ENCODE results near the gene NECAB3. TPM values are rescaled to one million over a fixed set of nuclear protein-coding genes. Genes with fewer than 3 reads are reported as not detected.

Gene NECAB3
- total and polyA plus RNA-seq, 2 donors (not counting 1 experiment from before 2014, with no cell fraction given), result 8.5 to 11.8 TPM

- Histone ChIP-seq H3K27ac (ENCODE audit: low read length in 2 of 2) (no peak overlapping the region), H3K9me3 (ENCODE audit: control extremely low read depth in 1 of 3, control insufficient read depth in 2 of 3, insufficient read depth in 1 of 3, low read length in 2 of 3) (no peaks in the 10 kb centered on the region), H3K27me3 (replicated peaks in 1 of 4; ENCODE audit: control extremely low read depth in 1 of 4, control insufficient read depth in 3 of 4, insufficient read depth in 4 of 4, low read length in 3 of 4) (no peaks in the 10 kb centered on the region), H4K20me1 (ENCODE audit: control insufficient read depth, insufficient read depth, low read length, poor library complexity, severe bottlenecking) (no peaks in the 10 kb centered on the region), H3K36me3 (replicated peaks in 1 of 2; ENCODE audit: control extremely low read depth in 1 of 2, control insufficient read depth in 1 of 2, extremely low read depth in 1 of 2, insufficient read depth in 2 of 2, low read length in 1 of 2) (no peaks in the 10 kb centered on the region), H3K9ac (ENCODE audit: low read length) (no peak overlapping the region), H3K4me3 (ENCODE audit: control extremely low read depth in 1 of 5, extremely low read depth in 1 of 5, insufficient read depth in 1 of 5, low read depth in 2 of 5, low read length in 4 of 5) (no peak overlapping the region), H3K4me1 (ENCODE audit: control insufficient read depth in 2 of 2, insufficient read depth in 2 of 2, low read length in 2 of 2) (peaks cover 31 to 36% of the 10 kb centered on the region in 2 donors), H2AFZ (ENCODE audit: insufficient read depth, low read depth, low read length, poor library complexity, severe bottlenecking) (peak overlapping the region; percentile 84), H3K4me2 (replicated peaks; ENCODE audit: low read depth, low read length, poor library complexity, severe bottlenecking) (peak overlapping the region; percentile 95), H3K79me2 (ENCODE audit: control insufficient read depth, insufficient read depth, low read length) (peaks cover 3% of the 10 kb centered on the region)
- ChIA-PET CTCF (interaction anchor here (0.9 kb wide), 1 partner anchor 9 kb away, joined by 3 read pairs; the partner anchor contains the start of gene ACTL10), POLR2A (interaction anchor here (0.6 to 1.0 kb wide), 5 partner anchors 10 to 211 kb away, joined by 3 to 5 read pairs (median 4); no protein-coding TSS in a partner anchor)
- no peak for TF ChIP-seq EZH2 (IDR thresholded peaks at IDR 0.05; ENCODE audit: borderline replicate concordance, insufficient read depth, low read depth, low read length, poor library complexity, severe bottlenecking)
- Mint-ChIP-seq H3K27me3 (no peaks in the 10 kb centered on the region), H3K4me1 (peaks cover 36% of the 10 kb centered on the region), H3K9me3 (ENCODE audit: insufficient read depth) (no peaks in the 10 kb centered on the region), H3K27ac (peak overlapping the region; percentile 32), H3K4me3 (peak overlapping the region; percentile 76)
- intact Hi-C loops (cut with micrococcal nuclease), result loop anchor here (2.0 kb wide), 2 partner anchors 45 to 55 kb away; partner anchors contain the start of genes PXMP4 and ZNF341
- ATAC-seq (ENCODE audit: low read depth) (no peak), DNase-seq (no peak)
- 82% methylated on average over 8 of the region's 16 CpGs for WGBS (ENCODE audit: insufficient coverage)
Observed at GRCh38 chr20:33675136-33675959, 1.1 kb upstream of the NECAB3 start.

- Histone ChIP-seq H3K27ac (ENCODE audit: low read length in 2 of 2) (no peak overlapping the region), H3K9me3 (ENCODE audit: control extremely low read depth in 1 of 3, control insufficient read depth in 2 of 3, insufficient read depth in 1 of 3, low read length in 2 of 3) (no peaks in the 10 kb centered on the region), H4K20me1 (ENCODE audit: control insufficient read depth, insufficient read depth, low read length, poor library complexity, severe bottlenecking) (no peaks in the 10 kb centered on the region), H3K4me2 (replicated peaks; ENCODE audit: low read depth, low read length, poor library complexity, severe bottlenecking) (peak overlapping the region; percentile 95), H3K4me1 (ENCODE audit: control insufficient read depth in 2 of 2, insufficient read depth in 2 of 2, low read length in 2 of 2) (peaks cover 14 to 23% of the 10 kb centered on the region in 2 donors), H3K79me2 (ENCODE audit: control insufficient read depth, insufficient read depth, low read length) (peaks cover 3% of the 10 kb centered on the region), H3K4me3 (ENCODE audit: control extremely low read depth in 1 of 5, extremely low read depth in 1 of 5, insufficient read depth in 1 of 5, low read depth in 2 of 5, low read length in 4 of 5) (peak overlapping the region; percentile 28 to 66 (median 51)), H3K36me3 (replicated peaks in 1 of 2; ENCODE audit: control extremely low read depth in 1 of 2, control insufficient read depth in 1 of 2, extremely low read depth in 1 of 2, insufficient read depth in 2 of 2, low read length in 1 of 2) (no peaks in the 10 kb centered on the region), H3K27me3 (replicated peaks in 1 of 4; ENCODE audit: control extremely low read depth in 1 of 4, control insufficient read depth in 3 of 4, insufficient read depth in 4 of 4, low read length in 3 of 4) (no peaks in the 10 kb centered on the region), H3K9ac (ENCODE audit: low read length) (peak overlapping the region; percentile 65), H2AFZ (ENCODE audit: insufficient read depth, low read depth, low read length, poor library complexity, severe bottlenecking) (peak overlapping the region; percentile 84)
- Mint-ChIP-seq H3K4me1 (peaks cover 21% of the 10 kb centered on the region), H3K4me3 (peak overlapping the region; percentile 84), H3K9me3 (ENCODE audit: insufficient read depth) (no peaks in the 10 kb centered on the region), H3K27ac (peak overlapping the region; percentile 57), H3K27me3 (no peaks in the 10 kb centered on the region)
- intact Hi-C loops (cut with micrococcal nuclease), result loop anchor here (1.0 to 2.0 kb wide), 4 partner anchors 7 to 57 kb away; partner anchors contain the start of genes ACTL10, E2F1, PXMP4 and ZNF341
- 26% methylated on average over 26 of the region's 29 CpGs for WGBS (ENCODE audit: insufficient coverage)
- CTCF ChIA-PET, result no interaction called here
- no peak for ATAC-seq (ENCODE audit: low read depth)
- POLR2A ChIA-PET, result no interaction called here
- no peak for DNase-seq
- no peak for TF ChIP-seq EZH2 (IDR thresholded peaks at IDR 0.05; ENCODE audit: borderline replicate concordance, insufficient read depth, low read depth, low read length, poor library complexity, severe bottlenecking)
Observed at GRCh38 chr20:33673410-33674293, 576 bp downstream of the NECAB3 start.

Measured in B cell (primary cell).